Upper lobe of left lung (tissue), 6 donors: ENCODE results near the gene TMEM132C. TPM values are rescaled to one million over a fixed set of nuclear protein-coding genes. Genes with fewer than 3 reads are reported as not detected.
"Not testable (repeated sequence)": the region's sequence is repeated elsewhere in the genome, so short reads cannot be mapped to it uniquely, and the experiment has no call there.

Experiments used
- ATAC-seq, 2 donors: fragments of 200-7000 bp; cut with Tn5 transposase; one replicate each; pipeline ENCODE4 v1.9.1; 2022; ENCODE audit warnings: mild to moderate bottlenecking in 2 of 2, moderate library complexity in 2 of 2; ENCODE audit not compliant: low FRiP score in 2 of 2
- DNase-seq, 2 donors: peaks; one replicate each; pipeline ENCODE4 v3.0.0-alpha.2; 2019 to 2020
- H3K27ac ChIP-seq, 4 donors: fragments of 200-600 bp; sonication (generic); one replicate each; pipeline ENCODE4 v1.5.1; 2016 to 2019
- H3K27me3 ChIP-seq, 4 donors: fragments of 200-600 bp; sonication (generic); one replicate each; pipeline ENCODE4 v1.5.1; 2017 to 2019
- H3K36me3 ChIP-seq, 4 donors: fragments of 200-600 bp; sonication (generic); one replicate each; pipeline ENCODE4 v1.5.1; 2016 to 2019
- H3K4me1 ChIP-seq, 4 donors: fragments of 200-600 bp; sonication (generic); one replicate each; pipeline ENCODE4 v1.5.1; 2018 to 2019
- H3K4me3 ChIP-seq, 4 donors: fragments of 200-600 bp; sonication (generic); one replicate each; pipeline ENCODE4 v1.5.1; 2017 to 2019; ENCODE audit warnings: mild to moderate bottlenecking in 2 of 4, moderate library complexity in 1 of 4
- H3K9me3 ChIP-seq, 4 donors: fragments of 200-600 bp; sonication (generic); one replicate each; pipeline ENCODE4 v1.5.1; 2018 to 2019
- EP300 ChIP-seq, 4 donors: sonication (generic); formaldehyde crosslinking; IDR thresholded peaks; one replicate each; pipeline ENCODE4 v1.5.1; 2017; ENCODE audit warnings: antibody characterized with exemption in 4 of 4, control low read depth in 2 of 4
- POLR2A ChIP-seq, 4 donors: fragments of 450-650 bp; IDR thresholded peaks; one replicate each; pipeline ENCODE4 v1.5.1; 2016 to 2017; ENCODE audit warnings: antibody characterized with exemption in 4 of 4, mild to moderate bottlenecking in 2 of 4
- POLR2AphosphoS5 ChIP-seq, 2 donors: sonication (generic); formaldehyde crosslinking; IDR thresholded peaks; one replicate each; pipeline ENCODE4 v1.5.1; 2017; ENCODE audit warnings: antibody characterized with exemption in 2 of 2
- WGBS, 2 donors: methylation state at CpG; one replicate each; pipeline ENCODE4 v1.1.5; 2017 to 2018; 5-methylcytosine and 5-hydroxymethylcytosine counted together
- total RNA-seq, 6 donors: library from RNA; depleted of rRNA in 4 of 6; stranded (reverse); fragments of >200 nt in 4 of 6; gene quantifications; one replicate each; pipeline versions ENCODE4 v1.1.0 to v1.2.1, GENCODE V29; 2016 to 2021
- TF ChIP-seq, protein P1 (sequence below), 6 experiments: fragments of 450-650 bp in 4 of 6; fragments of 200-600 bp in 2 of 6; sonication (generic) in 2 of 6; IDR thresholded peaks; one replicate each; pipeline ENCODE4 v1.5.1; 2016 to 2019; ENCODE audit warnings: antibody characterized with exemption in 6 of 6
- donor health status: DM: no; HTN: no; CAD: no; lungs with moderate emphysema.
- donor health status: DM: no; HTN: yes; CAD: no; lungs with severe emphysema.

The TMEM132C gene
- total RNA-seq, 6 donors from 2014 or later, result under 0.01 to 2.2 (median 1.1) TPM

GRCh38 chr12:128236525-128236924, 30.4 kb upstream of the TMEM132C start:
- no peak for DNase-seq
- no peak for ATAC-seq
- no peaks in the 10 kb centered on the region for H3K9me3 ChIP-seq
- TF ChIP-seq EP300 (IDR thresholded peaks at IDR 0.05), result no peak
- TF ChIP-seq, protein P1, sequence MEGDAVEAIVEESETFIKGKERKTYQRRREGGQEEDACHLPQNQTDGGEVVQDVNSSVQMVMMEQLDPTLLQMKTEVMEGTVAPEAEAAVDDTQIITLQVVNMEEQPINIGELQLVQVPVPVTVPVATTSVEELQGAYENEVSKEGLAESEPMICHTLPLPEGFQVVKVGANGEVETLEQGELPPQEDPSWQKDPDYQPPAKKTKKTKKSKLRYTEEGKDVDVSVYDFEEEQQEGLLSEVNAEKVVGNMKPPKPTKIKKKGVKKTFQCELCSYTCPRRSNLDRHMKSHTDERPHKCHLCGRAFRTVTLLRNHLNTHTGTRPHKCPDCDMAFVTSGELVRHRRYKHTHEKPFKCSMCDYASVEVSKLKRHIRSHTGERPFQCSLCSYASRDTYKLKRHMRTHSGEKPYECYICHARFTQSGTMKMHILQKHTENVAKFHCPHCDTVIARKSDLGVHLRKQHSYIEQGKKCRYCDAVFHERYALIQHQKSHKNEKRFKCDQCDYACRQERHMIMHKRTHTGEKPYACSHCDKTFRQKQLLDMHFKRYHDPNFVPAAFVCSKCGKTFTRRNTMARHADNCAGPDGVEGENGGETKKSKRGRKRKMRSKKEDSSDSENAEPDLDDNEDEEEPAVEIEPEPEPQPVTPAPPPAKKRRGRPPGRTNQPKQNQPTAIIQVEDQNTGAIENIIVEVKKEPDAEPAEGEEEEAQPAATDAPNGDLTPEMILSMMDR (IDR thresholded peaks at IDR 0.05), result no peak
- TF ChIP-seq POLR2AphosphoS5 (IDR thresholded peaks at IDR 0.05), result no peak
- TF ChIP-seq POLR2A (IDR thresholded peaks at IDR 0.05), result no peak
- H3K4me3 ChIP-seq, result no peak overlapping the region
- 78 to 88% methylated on average over 1 of the region's 1 CpG for WGBS, 2 donors
- H3K4me1 ChIP-seq, result no peaks in the 10 kb centered on the region
- no peaks in the 10 kb centered on the region for H3K36me3 ChIP-seq
- no peak overlapping the region for H3K27ac ChIP-seq
- H3K27me3 ChIP-seq, result no peaks in the 10 kb centered on the region

DNA sequence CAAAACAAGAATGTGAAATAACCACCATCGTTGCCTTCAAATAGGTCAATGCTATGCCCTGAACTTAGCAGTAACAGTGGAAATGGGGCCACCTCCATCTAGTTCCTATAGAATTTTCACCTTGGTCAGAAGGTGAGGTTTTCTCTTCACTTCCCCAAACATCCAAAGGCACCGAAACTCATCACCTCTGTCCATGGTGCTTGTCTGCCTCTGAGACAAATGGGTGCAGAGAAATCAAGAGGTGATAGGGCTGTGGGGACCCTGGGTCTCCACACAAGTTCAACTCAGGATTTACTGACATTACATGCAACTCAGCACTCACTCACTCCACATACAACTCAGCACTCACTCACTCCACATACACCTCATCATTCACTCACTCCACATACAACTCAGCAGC, 26.2 kb upstream of the TMEM132C start:
- TF ChIP-seq POLR2A (IDR thresholded peaks at IDR 0.05) (no peak), EP300 (IDR thresholded peaks at IDR 0.05) (no peak), POLR2AphosphoS5 (IDR thresholded peaks at IDR 0.05) (no peak)
- TF ChIP-seq, protein P1 (IDR thresholded peaks at IDR 0.05), result no peak
- Histone ChIP-seq H3K27me3 (no peaks in the 10 kb centered on the region), H3K9me3 (no peaks in the 10 kb centered on the region), H3K36me3 (no peaks in the 10 kb centered on the region), H3K4me1 (no peaks in the 10 kb centered on the region), H3K27ac (no peak overlapping the region), H3K4me3 (no peak overlapping the region)
- DNase-seq, result no peak
- no peak for ATAC-seq
- 54 to 78% methylated on average over 2 of the region's 2 CpGs for WGBS, 2 donors

DNA sequence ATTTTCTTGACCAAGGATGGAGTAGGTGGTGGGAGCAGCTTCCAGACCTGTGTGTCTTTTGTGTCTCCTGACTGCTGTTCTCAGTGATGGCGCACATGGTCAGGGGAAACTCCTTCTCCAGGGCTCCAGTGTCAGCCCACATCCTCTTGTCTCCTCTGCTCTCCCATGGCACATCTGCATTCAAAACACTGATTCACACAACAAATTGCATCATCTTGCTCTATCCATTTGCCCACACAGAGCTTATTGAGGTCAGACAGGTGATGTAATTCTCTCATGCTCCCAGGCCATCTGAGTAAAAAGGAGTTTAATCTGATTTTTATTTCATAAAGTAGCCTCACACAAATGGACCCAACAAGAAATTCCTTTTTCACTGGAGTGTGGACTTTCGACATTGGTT, 21.8 kb upstream of the TMEM132C start:
- Histone ChIP-seq H3K27ac (no peak overlapping the region), H3K27me3 (no peaks in the 10 kb centered on the region), H3K36me3 (no peaks in the 10 kb centered on the region), H3K9me3 (peaks cover 0 to 7% (median 0%) of the 10 kb centered on the region in 4 donors), H3K4me3 (no peak overlapping the region), H3K4me1 (no peaks in the 10 kb centered on the region)
- ATAC-seq (peak in 1 of 2 donors; percentile 70), DNase-seq (no peak)
- 95 to 98% methylated on average over 2 of the region's 2 CpGs for WGBS, 2 donors
- TF ChIP-seq POLR2A (IDR thresholded peaks at IDR 0.05) (no peak), EP300 (IDR thresholded peaks at IDR 0.05) (no peak), POLR2AphosphoS5 (IDR thresholded peaks at IDR 0.05) (no peak)
- TF ChIP-seq, protein P1 (IDR thresholded peaks at IDR 0.05), result no peak

GRCh38 chr12:128245905-128246304, 21.1 kb upstream of the TMEM132C start:
- ATAC-seq, result peak in 1 of 2 donors; percentile 30
- 38 to 41% methylated on average over 7 of the region's 7 CpGs for WGBS, 2 donors
- H3K9me3 ChIP-seq, result peaks cover 0 to 7% (median 0%) of the 10 kb centered on the region in 4 donors
- no peak overlapping the region for H3K27ac ChIP-seq
- no peaks in the 10 kb centered on the region for H3K27me3 ChIP-seq
- no peak for DNase-seq
- no peaks in the 10 kb centered on the region for H3K36me3 ChIP-seq
- no peak overlapping the region for H3K4me3 ChIP-seq
- H3K4me1 ChIP-seq, result no peaks in the 10 kb centered on the region
- TF ChIP-seq EP300 (IDR thresholded peaks at IDR 0.05) (no peak), POLR2A (IDR thresholded peaks at IDR 0.05) (no peak), POLR2AphosphoS5 (IDR thresholded peaks at IDR 0.05) (no peak)
- TF ChIP-seq, protein P1 (IDR thresholded peaks at IDR 0.05), result no peak

DNA sequence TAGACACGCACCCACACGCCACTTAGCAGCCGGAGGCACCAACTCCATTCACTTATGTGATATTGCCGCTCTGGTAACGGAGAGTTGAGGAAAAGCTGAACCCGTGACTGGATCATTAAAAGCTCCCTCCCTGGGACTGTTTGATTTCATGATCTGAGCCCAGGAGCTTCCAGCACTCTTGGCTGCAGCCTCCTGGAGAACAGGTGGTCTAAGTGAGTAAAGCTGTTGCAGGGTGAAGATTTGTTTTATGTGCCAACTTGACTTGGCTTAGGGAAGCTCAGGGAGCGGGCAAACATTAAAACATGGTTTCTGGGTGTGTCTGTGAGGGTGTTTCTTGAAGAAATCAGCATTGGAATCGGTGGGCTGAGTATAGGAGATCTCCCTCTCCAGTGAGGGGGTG, 16.9 kb upstream of the TMEM132C start:
- no peaks in the 10 kb centered on the region for H3K36me3 ChIP-seq
- H3K9me3 ChIP-seq, result peaks cover 0 to 7% (median 0%) of the 10 kb centered on the region in 4 donors
- no peaks in the 10 kb centered on the region for H3K27me3 ChIP-seq
- ATAC-seq (no peak), DNase-seq (no peak)
- WGBS, 2 donors, result 86 to 90% methylated on average over 8 of the region's 8 CpGs
- no peak for TF ChIP-seq POLR2A (IDR thresholded peaks at IDR 0.05)
- TF ChIP-seq, protein P1 (IDR thresholded peaks at IDR 0.05), result no peak
- no peak for TF ChIP-seq EP300 (IDR thresholded peaks at IDR 0.05)
- TF ChIP-seq POLR2AphosphoS5 (IDR thresholded peaks at IDR 0.05), result no peak
- H3K27ac ChIP-seq, result no peak overlapping the region
- no peaks in the 10 kb centered on the region for H3K4me1 ChIP-seq
- no peak overlapping the region for H3K4me3 ChIP-seq

DNA sequence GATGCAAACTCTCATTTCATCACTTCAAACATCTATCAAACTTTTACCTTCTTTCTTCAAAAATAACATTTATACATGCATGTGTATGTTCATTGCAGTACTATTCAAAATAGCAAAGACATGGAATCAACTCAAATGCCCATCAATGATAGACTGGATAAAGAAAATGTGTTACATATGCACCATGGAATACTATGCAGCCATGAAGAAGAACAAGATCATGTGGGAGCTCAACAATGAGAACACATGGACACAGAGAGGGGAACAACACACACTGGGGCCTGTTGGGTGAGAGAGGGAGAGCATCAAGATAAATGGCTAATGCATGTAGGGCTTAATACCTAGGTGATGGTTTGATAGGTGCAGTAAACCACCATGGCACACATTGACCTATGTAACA, 13.1 kb upstream of the TMEM132C start:
- not testable (repeated sequence) for H3K27ac ChIP-seq, ATAC-seq, DNase-seq, H3K9me3 ChIP-seq, H3K27me3 ChIP-seq, H3K4me1 ChIP-seq, H3K4me3 ChIP-seq, H3K36me3 ChIP-seq
